HTR-8/SVneo (cell line): Measurements from ENCODE around the gene CORIN.
A peak's percentile ranks its signal among the peaks of the same experiment; 100 is the strongest.
"Not testable (repeated sequence)": the region's sequence is repeated elsewhere in the genome, so short reads cannot be mapped to it uniquely, and the experiment has no call there.

Experiments
- DNase-seq: peaks from one replicate; pipeline ENCODE4 v3.0.0; 2011; ENCODE audit warnings: low spot score, mixed read lengths; ENCODE audit not compliant: insufficient read length
- FAIRE-seq: peaks from 2 replicates; lab custom pipeline; 2011; peaks lifted over from hg19 to GRCh38; lab: Jason Lieb, UNC

CORIN gene

DNA sequence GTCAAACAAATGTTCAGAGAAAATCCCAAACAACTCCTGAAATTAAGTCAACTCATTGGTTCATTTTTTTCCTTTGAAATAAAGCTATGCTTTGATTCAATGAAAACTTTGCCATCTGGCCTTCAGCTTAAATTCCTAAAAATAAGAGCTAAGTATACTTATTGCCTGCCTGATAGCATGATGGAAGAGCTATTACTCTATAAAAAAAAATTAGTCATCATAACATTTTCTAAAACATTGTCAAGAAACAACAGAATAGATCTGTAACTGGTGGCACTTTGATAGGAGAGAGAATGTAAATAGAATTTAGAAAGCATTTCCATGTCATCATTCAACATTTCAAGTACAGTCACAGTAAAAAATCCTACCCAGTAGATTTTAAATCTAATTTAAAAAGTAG is 136.6 kb downstream of the CORIN start:
- DNase-seq (no peak), FAIRE-seq (no peak)

DNA sequence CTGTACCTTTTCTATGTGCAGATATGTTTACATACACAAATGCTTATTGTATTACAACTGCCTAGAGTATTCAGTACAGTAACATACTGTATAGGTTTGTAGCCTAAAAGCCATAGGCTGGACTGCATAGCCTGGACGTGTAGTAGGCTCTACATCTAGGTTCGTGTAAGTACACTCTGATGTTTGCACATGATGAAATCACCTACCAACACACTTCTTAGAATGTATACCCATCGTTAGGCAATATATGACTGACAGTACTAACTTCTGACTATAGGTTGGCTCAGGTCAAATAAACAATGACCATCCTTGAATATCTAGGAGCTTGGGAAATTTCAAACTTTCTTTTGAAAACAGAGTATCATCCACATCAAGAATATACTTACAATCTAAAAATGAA is 139.0 kb downstream of the CORIN start:
- no peak for FAIRE-seq

DNA sequence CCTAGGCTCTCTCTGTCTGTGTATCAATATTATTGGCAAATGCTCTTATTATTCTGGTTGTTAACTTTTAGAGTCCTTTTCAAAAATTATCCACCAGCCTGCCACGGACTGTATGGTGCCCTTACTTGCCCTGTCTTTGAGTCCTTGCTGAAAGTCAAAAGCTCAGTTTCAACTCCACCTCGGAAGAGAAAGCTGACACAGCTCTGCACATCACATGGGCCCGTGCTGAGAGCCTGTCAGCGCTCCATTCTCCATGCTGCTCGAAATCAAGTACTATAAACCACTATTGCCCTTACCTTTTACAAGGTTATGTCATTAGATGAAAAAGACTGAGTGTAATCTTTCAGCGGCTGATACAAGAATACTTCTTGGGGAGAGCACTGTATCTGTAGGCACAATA is 141.0 kb downstream of the CORIN start:
- FAIRE-seq: no peak
- no peak for DNase-seq

More for the DNA sequence above, 139.0 kb downstream of the CORIN start:
- DNase-seq: no peak

DNA sequence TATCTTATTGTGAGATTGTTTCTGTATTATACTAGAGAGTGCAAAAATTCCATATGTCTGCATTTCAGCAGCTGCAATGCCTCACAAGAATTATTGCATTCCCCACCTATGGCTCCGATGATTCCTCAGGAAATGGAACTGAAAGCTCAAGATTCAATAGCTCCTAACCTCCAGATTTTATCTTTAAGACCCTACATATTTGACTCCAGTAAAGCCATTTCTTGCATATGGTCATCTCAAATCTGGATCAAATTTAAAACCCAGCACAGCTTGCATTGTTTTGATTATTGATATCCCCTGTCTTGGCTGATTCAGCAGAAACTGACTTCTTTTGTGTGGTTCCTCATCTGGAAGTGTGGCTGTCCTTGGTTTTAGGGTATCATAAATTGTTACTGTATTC is 142.6 kb downstream of the CORIN start:
- DNase-seq (no peak), FAIRE-seq (no peak)

DNA sequence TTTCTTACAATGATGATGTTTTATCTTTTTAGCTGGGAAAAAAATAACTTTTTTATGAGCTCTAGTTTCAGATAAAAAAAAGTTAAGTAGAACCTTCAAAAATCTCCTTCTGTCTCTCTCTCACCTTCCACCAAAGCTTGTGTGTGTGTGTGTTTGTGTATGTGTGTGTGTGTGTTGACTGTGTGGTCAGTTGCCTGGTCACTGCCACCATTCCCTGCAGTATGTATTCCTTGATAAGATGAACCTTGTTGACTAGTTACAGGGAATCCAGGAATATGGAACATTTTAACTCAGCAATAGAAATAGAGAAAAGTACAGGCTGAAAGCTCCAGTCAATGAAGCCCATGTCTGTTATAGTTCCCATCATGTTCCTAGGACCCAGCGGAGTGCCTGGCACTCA is 143.5 kb downstream of the CORIN start:
- FAIRE-seq: no peak
- DNase-seq: no peak

DNA sequence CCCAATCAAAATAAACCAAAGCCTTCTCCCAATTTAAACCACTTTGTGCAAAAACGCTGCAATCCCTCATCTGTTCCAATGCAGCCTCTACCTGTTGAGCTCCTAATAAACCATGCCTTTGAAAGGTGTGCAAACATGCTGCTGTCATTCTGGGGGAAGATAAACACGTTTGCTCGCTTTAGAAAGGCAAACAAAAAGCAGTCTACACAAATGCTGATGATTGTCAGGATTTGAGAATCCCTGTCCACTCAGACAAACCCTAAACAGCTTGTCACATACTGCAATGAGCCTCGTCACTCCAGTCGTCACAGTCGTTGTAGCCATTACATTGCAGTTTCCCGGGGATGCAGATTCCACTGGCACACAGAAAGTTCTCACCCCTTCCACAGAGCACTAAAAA is 145.2 kb downstream of the CORIN start:
- FAIRE-seq (no peak), DNase-seq (no peak)

DNA sequence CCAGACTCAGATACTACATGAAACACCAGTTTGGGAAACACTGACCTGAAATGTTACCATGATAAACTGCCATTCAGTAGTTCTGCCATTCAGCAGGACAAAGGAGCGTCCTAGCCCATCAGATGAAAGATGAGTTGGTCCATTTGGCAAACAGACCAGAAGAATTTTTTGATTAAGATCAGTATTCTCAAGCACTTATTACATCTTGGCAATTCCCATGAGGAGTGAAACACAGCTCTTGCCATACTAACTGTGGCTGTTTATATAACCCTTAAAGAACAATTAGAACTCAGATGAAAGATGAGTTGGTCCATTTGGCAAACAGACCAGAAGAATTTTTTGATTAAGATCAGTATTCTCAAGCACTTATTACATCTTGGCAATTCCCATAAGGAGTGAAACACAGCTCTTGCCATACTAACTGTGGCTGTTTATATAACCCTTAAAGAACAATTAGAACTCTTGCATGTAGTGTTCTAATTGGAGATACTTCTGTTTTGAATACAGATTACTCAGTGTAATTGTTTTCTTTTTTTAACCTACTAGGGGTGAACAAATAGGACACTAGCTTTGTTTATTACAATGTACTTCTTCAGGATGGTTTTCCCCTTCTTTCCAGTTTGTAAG is 146.0 kb downstream of the CORIN start:
- FAIRE-seq, DNase-seq: not testable (repeated sequence)

DNA sequence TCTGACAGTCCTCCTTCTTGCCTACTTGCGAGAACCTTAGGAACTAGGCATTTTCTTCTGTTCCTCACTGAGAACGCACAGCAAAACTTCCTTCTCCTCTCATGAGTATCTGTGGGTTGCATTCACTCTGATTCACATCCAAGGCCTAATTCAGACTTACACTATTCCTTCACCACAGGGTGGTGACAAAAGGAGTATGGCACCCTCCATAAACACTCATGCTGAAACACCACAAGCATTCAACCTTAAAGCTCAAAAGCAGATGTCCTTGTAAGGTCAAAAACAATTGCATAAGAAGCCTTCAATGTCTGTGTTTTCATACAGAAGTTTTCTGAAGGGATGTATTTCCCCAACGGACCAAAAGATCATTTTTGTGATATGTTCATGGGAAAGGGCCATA is 147.3 kb downstream of the CORIN start:
- no peak for FAIRE-seq
- no peak for DNase-seq

DNA sequence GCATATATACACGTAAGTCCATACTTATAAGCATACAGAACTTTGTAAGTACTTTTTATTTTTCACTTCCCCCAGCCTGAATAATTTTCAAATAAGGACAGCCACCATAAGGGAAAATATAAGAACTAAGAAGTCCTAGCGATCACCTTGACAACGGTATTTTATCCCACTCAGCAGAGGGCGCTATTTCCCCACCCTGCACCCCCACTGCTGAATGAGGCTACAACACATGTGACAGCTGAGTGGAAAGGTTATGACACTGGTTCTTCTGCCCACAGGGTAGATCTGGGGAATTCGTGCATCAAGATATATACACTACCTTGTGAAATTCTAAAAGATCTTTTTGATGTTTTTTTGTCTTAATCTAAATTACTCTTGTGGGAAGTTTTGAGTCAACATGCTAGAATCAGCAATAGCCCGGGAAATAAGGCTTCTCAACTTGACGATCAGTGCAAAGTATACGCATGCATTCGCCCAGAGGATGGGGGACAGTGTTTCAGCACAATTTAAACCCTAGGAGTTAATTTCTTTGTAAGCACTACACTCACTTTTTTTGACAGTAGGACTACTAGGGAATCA is 151.5 kb downstream of the CORIN start:
- FAIRE-seq (no peak), DNase-seq (peak; percentile 32)

DNA sequence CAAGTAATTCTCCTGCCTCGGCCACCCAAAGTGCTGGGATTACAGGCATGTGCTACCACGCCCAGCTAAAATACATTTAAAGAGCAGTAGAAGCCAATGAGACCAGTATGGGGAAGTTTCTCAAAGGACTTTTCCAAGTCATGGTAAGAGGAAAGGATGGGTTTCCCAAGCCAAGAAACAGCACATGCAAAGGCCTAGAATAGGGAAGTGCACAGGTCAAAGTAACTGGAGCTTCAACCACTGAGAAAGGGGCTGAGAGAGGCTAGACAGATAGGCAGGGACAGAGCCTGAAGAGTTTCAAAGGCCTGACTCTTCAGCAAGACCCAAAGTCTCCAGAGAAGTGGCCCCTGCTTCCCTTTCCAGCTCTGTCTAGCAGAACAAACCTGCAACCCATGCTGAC is 162.1 kb downstream of the CORIN start:
- no peak for DNase-seq
- FAIRE-seq: no peak

DNA sequence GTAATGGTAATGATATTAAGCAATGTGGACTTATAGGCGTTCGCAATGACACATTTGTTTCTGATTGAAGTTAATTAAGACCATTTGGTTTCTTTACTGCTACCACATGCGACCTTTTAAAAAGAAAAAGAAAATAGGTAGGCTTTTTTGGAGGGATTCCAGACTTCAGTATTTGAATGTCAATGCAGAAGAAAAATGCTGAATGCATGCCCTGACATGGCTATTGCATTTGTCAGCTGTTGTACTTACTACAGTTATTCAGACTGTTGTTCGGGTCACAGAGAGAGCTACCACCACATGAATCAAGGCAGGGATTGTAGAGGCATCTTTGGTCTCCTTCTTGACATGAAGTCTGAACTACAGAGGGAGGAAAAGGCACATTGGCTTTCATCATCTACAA is 163.7 kb downstream of the CORIN start:
- FAIRE-seq: no peak
- DNase-seq: no peak

DNA sequence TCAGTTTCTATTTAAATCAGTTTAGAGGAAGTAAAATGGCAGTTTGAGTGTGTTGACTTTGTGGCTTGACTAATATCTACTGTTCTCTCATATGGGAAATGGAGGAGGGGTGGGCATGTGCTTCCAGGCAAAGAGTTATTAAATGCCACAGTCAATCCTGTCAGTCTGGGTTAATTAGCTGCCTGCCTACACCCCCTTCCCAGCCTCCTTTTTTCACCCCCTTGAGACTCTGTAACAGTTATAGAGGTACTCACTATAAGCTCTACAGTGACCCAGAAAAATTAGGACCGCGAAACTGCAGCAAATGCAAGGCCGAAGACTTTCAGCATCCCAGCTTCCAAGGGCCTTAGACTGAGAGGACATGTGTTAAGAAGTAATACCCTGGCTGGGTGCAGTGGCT is 165.2 kb downstream of the CORIN start:
- DNase-seq (no peak), FAIRE-seq (no peak)

DNA sequence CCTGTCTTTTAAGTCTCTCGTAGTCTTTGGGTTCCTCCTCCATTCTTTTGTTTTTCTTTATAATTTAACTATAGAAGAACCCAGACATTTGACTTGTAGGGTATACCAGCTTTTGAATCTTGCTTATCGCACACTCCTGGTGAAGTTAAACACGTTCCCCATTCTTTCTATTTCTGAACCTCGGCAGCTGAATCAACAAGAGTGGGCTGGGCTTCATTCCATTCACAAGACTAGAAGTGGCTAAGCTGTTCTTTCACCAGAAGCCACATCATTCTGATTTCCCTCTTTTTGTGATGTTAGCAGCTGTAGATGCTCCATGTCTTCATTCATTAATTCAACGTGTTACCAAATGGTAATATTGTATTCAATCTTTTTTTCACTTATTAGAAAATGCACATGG is 167.9 kb downstream of the CORIN start:
- DNase-seq: no peak
- FAIRE-seq: no peak

DNA sequence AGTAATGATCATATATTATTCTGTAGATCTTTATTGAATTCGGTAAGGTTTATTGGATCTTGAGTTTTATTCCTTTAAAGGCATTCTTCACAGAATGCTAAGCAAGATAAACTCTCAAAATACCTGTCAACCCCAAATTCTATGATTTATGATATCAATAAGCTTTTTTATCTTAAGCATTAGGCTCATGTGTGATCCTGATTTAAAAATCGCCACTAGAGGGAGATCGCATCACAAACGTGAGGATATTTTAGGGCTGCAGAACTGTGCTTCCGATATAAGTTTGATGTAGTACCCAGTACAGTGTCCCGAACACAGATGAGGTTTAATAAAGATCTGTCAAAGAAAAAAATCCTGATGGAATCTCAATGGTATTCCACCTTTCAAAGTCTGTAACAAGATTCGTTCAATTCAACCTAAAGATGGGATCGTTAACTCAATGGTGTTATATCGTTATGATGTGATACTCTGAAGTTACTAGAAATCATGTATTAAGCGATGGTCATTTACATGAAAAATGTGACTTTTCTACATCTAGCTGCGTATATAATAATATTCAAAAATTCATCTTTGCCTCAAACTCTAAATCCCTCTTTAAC is 169.0 kb downstream of the CORIN start:
- FAIRE-seq: no peak
- peak; percentile 32 for DNase-seq

DNA sequence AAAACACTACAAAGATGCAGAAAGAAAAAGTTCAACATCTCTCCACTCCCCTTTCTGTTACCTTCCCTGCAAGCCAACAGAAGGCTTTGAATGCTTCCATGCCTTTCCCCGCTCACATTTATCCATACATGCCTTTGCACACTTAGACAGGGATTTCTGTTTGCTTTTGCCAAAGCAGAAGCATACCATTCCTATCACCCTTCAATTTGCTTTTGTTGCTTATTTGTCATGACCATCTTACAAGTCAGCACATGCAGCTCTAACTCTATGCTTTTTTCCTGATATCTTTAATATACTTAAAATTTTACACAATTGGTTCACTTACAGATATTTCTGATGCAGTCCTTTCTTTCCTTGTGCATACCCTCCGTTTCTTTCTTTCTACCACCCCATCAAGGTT is 169.6 kb downstream of the CORIN start:
- FAIRE-seq (no peak), DNase-seq (no peak)

DNA sequence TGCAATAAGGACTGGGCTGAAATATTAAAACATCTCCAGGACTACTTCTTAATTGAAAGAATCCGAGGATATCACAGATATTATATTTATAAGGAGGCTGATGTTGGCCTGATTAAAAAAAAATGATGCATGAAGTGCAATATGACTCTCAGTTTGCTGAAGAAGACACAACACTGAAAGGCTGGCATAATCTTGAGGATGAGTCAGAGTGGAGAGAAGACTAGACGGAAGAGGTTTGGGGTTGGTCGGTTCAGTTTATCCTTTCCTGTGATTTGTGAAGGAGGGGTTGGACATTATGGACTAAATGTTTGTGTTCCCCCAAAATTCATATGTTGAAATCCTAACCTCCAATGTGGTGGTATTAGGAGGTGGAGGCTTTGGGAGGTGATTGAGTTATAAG is 170.3 kb downstream of the CORIN start:
- DNase-seq: no peak
- no peak for FAIRE-seq

DNA sequence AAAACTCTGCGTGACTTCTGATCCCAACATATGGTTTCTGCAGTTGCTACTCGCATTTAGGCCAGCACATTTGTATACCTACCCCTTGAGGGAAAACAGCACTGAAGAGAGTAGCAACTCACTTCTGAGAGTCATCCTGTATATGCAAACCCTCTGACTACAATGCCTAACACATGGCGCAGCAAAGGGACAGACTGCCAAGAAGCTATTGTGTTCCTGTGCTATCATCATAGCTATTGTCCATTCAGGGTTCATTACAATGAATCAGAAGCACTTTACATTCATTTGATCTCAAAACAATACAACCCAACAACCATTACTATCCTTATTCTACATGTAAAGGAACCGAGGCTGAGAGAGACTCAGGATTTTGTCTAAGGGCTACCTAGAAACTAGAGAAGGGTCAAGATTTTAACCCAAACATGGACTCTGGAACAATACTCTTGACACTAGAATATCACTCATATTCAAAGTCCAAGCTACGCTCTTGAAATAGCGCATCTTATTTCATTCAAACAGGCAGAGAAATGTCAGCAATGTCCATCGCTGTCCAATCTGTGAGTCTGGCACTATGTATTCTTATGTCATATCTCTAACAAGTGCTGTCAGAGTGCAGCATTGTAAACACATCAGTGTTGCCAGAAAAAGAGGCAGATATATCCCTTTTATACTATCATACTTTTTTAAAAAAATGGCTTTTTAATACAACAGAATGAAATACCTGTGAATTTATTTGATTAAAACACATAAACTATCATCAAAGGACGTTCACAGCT is 173.6 kb downstream of the CORIN start:
- FAIRE-seq: no peak
- no peak for DNase-seq

DNA sequence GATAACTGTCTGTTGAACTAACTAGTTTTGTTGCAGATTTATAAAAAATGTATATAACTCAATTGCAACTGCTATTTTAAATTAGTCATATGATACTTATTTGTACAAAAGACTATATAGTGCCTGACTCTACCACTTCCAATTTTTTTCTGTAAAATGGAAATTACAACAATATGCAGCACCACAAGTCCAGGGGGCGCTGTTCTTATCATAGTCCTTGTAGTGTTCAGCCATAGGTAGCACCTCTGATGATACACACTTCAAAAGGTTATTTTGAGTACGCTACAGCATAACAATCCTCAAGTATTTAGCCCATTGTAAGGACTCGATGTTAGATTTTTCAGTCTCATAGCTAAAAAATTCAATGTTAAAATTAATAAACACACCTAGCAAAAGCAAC is 174.9 kb downstream of the CORIN start:
- no peak for FAIRE-seq
- DNase-seq: no peak

DNA sequence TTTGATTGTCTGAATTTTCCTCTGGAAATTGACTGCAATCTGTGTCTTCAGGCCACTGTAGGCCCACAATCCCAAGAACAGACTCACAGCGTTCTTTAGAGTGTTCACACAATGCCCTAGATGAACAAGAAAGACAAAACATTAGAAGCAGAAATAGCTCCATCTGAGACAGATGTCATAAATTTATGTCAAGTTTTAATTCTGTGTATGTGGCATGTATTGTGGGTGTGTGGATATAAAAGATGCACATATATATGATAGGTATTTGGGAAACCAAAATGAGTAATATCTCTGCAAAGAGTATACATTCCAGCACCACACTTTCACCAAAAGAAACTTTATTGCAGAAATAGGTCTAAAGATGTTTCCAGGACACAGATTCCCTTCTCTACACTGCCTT is 176.1 kb downstream of the CORIN start:
- FAIRE-seq (no peak), DNase-seq (no peak)

DNA sequence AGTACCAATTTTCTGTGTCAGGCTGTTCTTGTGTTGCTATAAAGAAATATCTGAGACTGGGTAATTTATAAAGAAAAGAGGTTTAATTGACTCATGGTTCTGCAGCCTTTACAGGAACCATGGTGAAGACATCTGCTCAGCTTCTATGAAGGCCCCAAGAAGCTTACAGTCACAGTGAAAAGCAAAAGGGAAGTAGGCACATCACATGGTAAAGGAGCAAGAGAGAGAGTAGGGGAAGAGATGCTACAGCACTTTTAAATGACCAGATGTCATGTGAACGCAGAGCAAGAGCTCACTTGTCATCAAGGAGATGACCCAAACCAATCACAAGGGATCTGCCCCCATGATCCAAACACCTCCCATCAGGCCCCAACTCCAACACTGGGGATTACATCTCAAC is 178.5 kb downstream of the CORIN start:
- FAIRE-seq: no peak
- no peak for DNase-seq

DNA sequence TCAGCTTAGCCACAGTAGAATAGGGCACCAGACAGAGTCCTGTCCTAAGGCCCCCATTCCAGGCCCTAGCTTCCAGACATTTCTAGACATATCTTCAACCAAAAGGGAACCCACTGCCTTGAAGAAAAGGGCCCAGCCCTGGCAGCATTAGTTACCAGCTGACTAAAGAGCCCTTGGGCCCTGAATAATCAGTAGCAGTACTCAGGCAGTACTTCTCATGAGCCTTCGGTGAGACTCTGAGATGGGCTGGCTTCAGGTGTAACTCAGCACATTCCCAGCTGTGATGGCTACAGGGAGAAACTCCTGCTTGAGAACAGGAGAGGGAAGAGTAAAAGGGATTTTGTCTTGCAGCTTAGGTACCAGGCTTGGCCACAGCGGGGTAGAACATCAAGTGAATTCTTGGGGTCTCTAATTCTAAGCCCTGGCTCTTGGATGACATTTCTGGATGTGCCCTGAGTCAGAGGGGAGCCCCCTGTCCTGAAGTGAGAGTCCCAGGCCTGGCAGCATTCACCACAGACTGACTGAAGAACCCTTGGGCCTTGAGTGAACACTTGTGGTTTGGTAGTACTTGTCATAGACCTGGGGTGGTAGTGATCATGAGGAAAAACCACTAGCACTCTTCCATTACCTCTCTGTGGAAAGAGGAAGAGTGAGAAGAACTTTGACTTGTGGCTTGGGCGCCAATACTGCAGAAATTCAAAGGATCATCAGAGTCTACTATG is 182.7 kb downstream of the CORIN start:
- FAIRE-seq: no peak
- no peak for DNase-seq
